AG09319 (cell line): Measurements from ENCODE around the gene IPMK.

Experiments
- DNase-seq: peaks from one replicate; pipeline ENCODE4 v3.0.0-alpha.2; 2010; ENCODE audit warnings: low read depth; ENCODE audit errors: extremely low read depth
- CTCF ChIP-seq: IDR thresholded peaks from 2 replicates; pipeline ENCODE4 v1.5.1; 2011; ENCODE audit warnings: low read depth, mild to moderate bottlenecking, inconsistent platforms, low read length, moderate library complexity

IPMK gene

GRCh38 chr10:58267713-58268453, at the start of gene IPMK:
TSS of gene IPMK (minus strand) at chr10:58267894. CDS start at chr10:58267611, 283 bp downstream.
- peak; percentile 72 for DNase-seq
- TF ChIP-seq CTCF: no peak

GRCh38 chr10:58316874-58317273, 49.2 kb upstream of the IPMK start:
- no peak for DNase-seq
- no peak for TF ChIP-seq CTCF

- no peak for TF ChIP-seq CTCF
- no peak for DNase-seq
Observed at GRCh38 chr10:58311026-58311425, 43.3 kb upstream of the IPMK start.

GRCh38 chr10:58307676-58308075, 40.0 kb upstream of the IPMK start:
- TF ChIP-seq CTCF: no peak
- DNase-seq: no peak

GRCh38 chr10:58305821-58306220, 38.1 kb upstream of the IPMK start:
- TF ChIP-seq CTCF: no peak
- DNase-seq: no peak

GRCh38 chr10:58304099-58304633, 36.5 kb upstream of the IPMK start:
- DNase-seq: no peak
- no peak for TF ChIP-seq CTCF

- no peak for TF ChIP-seq CTCF
- DNase-seq: no peak
Observed at GRCh38 chr10:58302254-58302653, 34.6 kb upstream of the IPMK start.
